Measurements from ENCODE around the gene PIF1. TPM values are rescaled to one million over a fixed set of nuclear protein-coding genes. Genes with fewer than 3 reads are reported as not detected.

Gene PIF1
- total RNA-seq, 2 donors from 2014 or later: 1.1 to 9.0 TPM

DNA sequence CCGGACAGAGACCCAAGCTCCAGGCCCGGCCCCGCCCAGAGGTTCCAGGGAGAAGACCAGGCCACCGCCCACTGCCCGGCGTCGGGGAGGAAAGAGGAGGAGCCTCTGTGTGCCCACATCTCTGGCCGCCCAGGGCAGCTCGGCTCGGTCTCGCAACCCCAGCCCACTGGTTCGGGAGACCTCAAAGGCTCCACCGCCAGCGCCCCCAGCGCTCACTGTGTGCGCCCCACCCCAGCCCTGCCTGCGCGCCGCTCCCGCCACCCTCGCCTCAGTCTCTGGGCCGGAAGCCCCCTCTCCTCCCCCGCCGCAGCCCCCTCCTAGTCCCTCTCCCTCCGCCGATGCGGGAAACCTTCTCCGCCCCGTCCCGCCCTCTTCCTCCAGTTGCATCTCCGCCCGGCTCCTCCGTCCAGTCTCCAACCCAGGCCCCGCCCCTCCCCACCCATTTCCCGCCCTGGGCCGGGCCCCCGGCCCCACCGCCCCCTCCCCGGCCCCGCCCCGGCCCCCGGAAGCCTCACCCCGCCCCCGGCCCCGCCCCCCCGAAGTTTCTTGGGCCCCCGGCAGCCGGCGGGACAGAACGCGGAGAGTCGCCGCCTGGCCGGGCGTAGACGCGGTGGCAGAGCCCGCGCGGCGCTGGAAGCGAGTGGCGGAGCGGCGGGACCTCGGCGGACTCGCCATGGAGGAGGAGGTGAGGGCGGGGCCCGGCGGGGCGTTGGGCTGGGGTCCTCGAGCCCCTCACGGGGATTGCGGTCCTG, 16.1 kb upstream of the PIF1 start, which contains the start of gene PLEKHO2:
Gene PLEKHO2 (plus strand): TSS at position 572 of the 752 bp plus-strand sequence. CDS start 102 bp downstream, at position 674.
- H3K27ac ChIP-seq: peak within 1 kb of the TSS; percentile 90 to 91
- DNase-seq (ENCODE audit: low spot score) (peak; percentile 89), ATAC-seq (ENCODE audit: insufficient number of reproducible peaks, low FRiP score, low read depth) (peak; percentile 74)
- peak within 1 kb of the TSS; percentile 76 for H3K4me3 ChIP-seq
- H3K9me3 ChIP-seq: no peaks in the 10 kb centered on the region
- peaks cover 22 to 45% of the 10 kb centered on the region in 2 donors for H3K4me1 ChIP-seq (ENCODE audit: control insufficient read depth in 1 of 2, low read depth in 2 of 2)
- H3K36me3 ChIP-seq: no peaks in the 10 kb centered on the region
- no peaks in the 10 kb centered on the region for H3K27me3 ChIP-seq (replicated peaks; ENCODE audit: insufficient read depth)
- TF ChIP-seq, protein P1, sequence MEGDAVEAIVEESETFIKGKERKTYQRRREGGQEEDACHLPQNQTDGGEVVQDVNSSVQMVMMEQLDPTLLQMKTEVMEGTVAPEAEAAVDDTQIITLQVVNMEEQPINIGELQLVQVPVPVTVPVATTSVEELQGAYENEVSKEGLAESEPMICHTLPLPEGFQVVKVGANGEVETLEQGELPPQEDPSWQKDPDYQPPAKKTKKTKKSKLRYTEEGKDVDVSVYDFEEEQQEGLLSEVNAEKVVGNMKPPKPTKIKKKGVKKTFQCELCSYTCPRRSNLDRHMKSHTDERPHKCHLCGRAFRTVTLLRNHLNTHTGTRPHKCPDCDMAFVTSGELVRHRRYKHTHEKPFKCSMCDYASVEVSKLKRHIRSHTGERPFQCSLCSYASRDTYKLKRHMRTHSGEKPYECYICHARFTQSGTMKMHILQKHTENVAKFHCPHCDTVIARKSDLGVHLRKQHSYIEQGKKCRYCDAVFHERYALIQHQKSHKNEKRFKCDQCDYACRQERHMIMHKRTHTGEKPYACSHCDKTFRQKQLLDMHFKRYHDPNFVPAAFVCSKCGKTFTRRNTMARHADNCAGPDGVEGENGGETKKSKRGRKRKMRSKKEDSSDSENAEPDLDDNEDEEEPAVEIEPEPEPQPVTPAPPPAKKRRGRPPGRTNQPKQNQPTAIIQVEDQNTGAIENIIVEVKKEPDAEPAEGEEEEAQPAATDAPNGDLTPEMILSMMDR (IDR thresholded peaks at IDR 0.05): peak; percentile 31

DNA sequence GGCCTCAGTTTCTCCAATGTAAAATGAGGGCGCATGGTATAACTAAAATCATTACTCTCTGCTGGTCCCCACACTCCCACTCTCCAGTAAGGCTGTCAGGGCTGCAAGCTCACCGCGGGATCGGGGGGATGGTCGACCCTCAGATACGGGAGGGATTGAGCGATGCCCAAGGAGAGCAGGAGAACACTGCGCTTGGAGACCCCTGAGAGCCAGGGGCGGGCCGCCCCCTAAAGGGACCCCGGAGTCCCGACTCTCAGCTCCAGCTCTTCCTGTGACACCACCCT, 15.6 kb upstream of the PIF1 start:
- H3K27me3 ChIP-seq (replicated peaks; ENCODE audit: insufficient read depth): no peaks in the 10 kb centered on the region
- peak overlapping the region; percentile 76 for H3K4me3 ChIP-seq
- no peaks in the 10 kb centered on the region for H3K9me3 ChIP-seq
- ATAC-seq (ENCODE audit: insufficient number of reproducible peaks, low FRiP score, low read depth) (no peak), DNase-seq (ENCODE audit: low spot score) (no peak)
- H3K4me1 ChIP-seq (ENCODE audit: control insufficient read depth in 1 of 2, low read depth in 2 of 2): peaks cover 20 to 46% of the 10 kb centered on the region in 2 donors
- no peaks in the 10 kb centered on the region for H3K36me3 ChIP-seq
- H3K27ac ChIP-seq: peak overlapping the region; percentile 90 to 91
- TF ChIP-seq, protein P1 (IDR thresholded peaks at IDR 0.05): no peak

DNA sequence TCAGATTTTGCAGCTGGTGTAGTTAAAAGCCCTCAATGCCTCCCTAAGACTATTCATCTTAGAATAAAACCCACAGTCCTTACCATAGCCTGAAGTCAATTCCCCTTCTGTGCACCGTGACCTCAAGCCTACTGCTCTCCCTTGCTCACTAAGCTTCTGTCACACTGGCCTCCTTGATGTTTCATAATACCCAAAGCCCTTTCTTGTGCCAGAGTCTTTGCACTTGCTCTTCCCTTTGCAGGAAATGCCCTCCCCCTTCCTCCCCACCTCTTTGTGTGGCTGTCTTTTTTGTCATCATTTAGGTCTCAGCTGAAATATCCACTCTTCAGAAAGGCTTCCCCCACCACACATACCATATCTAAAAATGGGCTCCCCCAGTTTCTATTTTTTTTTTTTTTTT, 12.1 kb upstream of the PIF1 start:
- no peaks in the 10 kb centered on the region for H3K27me3 ChIP-seq (replicated peaks; ENCODE audit: insufficient read depth)
- DNase-seq (ENCODE audit: low spot score): no peak
- no peaks in the 10 kb centered on the region for H3K36me3 ChIP-seq
- TF ChIP-seq, protein P1 (IDR thresholded peaks at IDR 0.05): no peak
- peaks cover 3 to 17% of the 10 kb centered on the region in 2 donors for H3K4me1 ChIP-seq (ENCODE audit: control insufficient read depth in 1 of 2, low read depth in 2 of 2)
- no peak overlapping the region for H3K27ac ChIP-seq
- no peak overlapping the region for H3K4me3 ChIP-seq
- ATAC-seq (ENCODE audit: insufficient number of reproducible peaks, low FRiP score, low read depth): no peak
- no peaks in the 10 kb centered on the region for H3K9me3 ChIP-seq

DNA sequence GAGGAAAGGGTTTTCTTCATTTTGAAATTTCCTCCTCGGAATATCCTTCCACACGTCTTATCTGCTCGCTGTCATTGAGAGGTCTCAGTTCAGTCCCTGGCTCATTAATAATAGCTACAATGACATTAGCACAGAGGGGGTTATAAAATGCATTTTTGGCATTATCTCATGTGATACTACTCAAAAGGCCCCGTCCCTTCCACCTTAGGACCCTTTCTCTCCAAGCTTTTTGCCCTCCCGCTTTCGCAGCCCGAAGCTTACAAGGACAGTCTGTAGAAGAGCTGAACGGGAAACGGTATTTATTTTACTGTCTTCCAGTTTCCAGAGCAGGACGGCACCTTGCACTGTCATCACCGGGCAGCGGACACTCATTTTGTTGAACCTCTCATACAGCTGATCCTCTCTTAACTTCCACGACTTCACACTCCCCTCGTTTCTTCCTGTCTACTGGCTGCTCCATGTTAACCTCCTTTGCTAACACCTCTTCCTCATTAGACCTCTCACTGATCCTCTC, 10.6 kb upstream of the PIF1 start:
- Histone ChIP-seq H3K4me1 (ENCODE audit: control insufficient read depth in 1 of 2, low read depth in 2 of 2) (peaks cover 3 to 16% of the 10 kb centered on the region in 2 donors), H3K36me3 (no peaks in the 10 kb centered on the region), H3K9me3 (no peaks in the 10 kb centered on the region), H3K27me3 (replicated peaks; ENCODE audit: insufficient read depth) (no peaks in the 10 kb centered on the region), H3K27ac (peak overlapping the region; percentile 58 to 71), H3K4me3 (peak overlapping the region; percentile 67)
- ATAC-seq (ENCODE audit: insufficient number of reproducible peaks, low FRiP score, low read depth) (no peak), DNase-seq (ENCODE audit: low spot score) (no peak)
- TF ChIP-seq, protein P1 (IDR thresholded peaks at IDR 0.05): no peak

DNA sequence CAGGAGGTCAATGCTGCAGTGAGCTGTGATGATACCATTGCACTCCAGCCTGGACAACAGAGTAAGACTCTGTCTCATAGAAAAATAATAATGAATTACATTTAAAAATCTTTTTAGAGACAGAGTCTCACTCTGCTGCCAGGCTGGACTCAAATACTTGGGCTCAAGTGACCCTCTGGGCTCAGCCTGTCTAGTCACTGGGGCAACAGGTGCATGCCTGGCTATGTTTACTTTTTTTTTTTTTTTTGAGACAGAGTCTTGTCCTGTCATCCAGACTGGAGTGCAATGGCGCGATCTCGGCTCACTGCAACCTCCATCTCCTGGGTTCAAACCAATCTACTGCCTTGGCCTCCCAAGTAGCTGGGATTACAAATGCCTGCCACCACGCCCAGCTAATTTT, 8.2 kb upstream of the PIF1 start:
- Histone ChIP-seq H3K27me3 (replicated peaks; ENCODE audit: insufficient read depth) (no peaks in the 10 kb centered on the region), H3K4me1 (ENCODE audit: control insufficient read depth in 1 of 2, low read depth in 2 of 2) (peaks cover 3 to 9% of the 10 kb centered on the region in 2 donors), H3K36me3 (no peaks in the 10 kb centered on the region), H3K27ac (no peak overlapping the region), H3K9me3 (no peaks in the 10 kb centered on the region), H3K4me3 (no peak overlapping the region)
- DNase-seq (ENCODE audit: low spot score) (no peak), ATAC-seq (ENCODE audit: insufficient number of reproducible peaks, low FRiP score, low read depth) (no peak)
- TF ChIP-seq, protein P1 (IDR thresholded peaks at IDR 0.05): no peak
